Dedifferentiated amniotic fluid mesenchymal stem cell (primary cell): ENCODE results near the gene MEIG1.
"Not testable (repeated sequence)": the region's sequence is repeated elsewhere in the genome, so short reads cannot be mapped to it uniquely, and the experiment has no call there.

Experiments used
- DNase-seq: peaks from one replicate; pipeline ENCODE4 v3.0.0-alpha.2; 2016; ENCODE audit errors: extremely low spot score

The MEIG1 gene

DNA sequence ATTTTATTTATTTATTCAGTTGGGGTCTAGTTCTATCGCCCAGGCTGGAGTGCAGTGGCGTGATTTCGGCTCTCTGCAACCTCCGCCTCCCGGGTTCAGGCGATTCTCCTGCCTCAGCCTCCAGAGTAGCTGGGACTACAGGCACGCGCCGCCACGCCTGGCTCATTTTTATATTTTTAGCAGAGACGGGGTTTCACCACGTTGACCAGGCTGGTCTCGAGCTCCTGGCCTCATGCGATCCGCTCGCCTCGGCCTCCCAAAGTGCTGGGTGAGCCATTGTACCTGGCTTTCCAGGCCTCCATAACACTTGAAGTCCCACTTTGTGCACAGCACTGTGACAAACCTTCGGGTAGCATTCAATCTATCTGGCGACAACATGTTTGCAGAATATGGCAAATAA, 4.3 kb upstream of the MEIG1 start:
- no peak for DNase-seq

DNA sequence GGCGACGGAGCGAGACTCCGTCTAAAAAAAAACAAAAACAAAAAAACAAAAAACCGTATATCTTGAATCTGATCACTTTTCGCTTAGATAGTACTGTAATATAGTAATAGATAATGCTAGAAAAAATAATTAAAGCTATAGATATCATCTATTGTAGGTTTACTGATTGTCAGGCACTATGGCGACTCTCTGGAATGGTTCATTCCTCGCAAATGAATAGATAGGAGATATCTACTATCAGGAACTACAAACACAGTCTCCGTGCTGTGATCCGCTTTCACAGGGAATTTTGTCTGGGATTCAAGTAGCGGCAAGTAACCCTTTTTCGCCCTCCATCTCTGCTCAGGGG, 342 bp upstream of the MEIG1 start:
- no peak for DNase-seq

DNA sequence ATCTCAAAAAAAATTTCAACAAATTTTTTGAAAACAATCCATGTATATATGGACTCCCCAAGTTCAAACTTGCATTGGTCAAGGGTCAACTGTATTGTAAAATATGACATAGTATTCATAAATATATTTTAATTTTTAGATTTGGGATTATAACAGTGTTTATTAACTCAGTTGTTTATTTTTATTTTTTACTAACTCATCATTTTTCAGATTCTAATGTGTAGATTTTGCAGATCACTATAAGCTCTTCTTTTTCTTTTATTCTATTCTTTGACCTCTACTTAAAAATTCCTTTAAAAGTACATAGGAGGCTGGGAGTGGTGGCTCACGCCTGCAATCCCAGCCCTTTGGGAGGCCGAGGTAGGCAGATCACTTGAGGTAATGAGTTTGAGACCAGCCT, 8.7 kb downstream of the MEIG1 start:
- DNase-seq: no peak

DNA sequence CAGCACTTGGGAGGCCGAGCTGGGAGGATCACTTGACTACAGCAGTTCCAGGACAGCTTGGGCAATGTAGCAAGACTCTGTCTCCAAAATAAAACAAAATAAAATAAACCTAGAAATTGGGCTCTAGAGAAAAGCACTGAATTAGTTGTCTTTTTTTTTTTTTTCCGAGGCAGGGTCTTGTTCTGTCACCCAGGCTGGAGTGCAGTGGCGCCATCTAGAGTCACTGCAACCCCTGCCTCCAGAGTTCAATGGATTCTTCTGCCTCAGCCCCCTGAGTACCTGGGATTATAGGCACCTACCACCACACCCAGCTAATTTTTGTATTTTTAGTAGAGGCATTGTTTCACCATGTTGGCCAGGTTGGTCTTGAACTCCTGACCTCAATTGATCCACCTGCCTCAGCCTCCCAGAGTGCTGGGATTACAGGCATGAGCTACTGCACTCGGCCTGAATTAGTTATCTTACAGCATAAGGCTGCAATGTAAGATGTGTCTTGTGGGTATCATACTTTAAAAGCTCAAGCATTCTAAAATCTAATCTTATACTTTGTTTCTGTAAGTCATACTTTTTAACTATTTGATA, 12.8 kb downstream of the MEIG1 start:
- no peak for DNase-seq

DNA sequence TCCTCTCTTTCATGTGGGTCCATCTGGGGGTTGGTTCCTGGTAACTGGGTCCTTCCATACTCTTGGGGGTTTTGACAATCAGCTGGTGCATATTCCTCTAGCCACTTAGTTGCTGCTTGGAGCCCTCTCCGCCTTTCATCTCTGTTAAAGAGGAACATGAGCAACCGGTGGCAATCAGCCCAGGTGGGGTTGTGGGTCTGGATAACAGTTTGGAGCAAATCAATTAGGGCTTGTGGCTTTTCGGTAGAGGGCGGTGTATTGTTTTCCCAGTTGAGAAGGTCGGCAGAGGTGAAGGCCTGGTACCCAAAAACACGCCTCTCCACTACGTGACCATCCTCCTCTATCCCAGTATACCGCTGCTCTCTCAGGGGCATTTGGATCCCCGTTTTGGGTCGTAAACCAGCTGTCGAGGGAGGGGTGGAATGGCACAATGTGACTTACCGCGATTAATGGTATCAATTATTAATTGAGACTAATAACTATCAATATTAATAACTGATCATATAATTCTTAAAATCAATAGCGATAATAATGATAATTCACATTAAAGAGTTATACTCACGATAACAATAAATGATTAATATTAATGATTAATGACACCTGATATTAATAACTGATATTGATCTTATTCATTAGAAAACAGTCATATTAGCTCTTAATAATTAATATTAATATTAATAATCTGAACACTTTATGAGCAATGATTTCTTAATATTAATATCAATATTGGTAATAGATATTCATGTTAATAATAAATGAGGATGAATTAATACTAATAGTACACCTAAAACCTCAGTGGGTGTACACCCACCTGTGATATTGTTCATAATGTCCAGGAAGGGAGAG, 15.2 kb downstream of the MEIG1 start:
- DNase-seq: not testable (repeated sequence)

DNA sequence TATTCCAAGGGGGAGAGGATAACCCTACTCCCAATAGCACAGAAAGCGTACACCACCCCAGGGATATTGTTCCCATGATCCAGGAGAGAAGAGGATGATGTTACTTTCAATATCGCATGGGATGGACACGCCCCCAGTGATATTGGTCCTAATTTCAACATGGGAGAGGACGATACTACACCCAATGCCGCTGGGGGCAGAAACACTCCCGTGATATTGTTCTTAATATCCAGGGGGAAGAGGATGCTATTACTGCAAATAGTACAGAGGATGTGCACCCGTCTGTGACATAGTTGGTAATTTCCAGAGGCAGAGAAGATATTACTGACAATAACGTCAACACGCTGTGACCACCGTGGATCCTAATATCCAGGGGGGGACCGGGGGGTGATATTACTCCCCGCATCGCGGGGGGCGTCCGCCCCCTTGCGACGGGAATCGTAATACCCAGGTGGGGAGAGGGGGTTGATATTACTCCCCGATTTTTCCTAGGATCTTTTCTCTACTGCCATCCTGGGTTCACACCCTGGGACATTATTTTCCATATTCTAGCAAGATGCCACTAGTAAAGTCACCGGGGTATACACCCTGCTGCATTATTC, 16.6 kb downstream of the MEIG1 start:
- DNase-seq: no peak

DNA sequence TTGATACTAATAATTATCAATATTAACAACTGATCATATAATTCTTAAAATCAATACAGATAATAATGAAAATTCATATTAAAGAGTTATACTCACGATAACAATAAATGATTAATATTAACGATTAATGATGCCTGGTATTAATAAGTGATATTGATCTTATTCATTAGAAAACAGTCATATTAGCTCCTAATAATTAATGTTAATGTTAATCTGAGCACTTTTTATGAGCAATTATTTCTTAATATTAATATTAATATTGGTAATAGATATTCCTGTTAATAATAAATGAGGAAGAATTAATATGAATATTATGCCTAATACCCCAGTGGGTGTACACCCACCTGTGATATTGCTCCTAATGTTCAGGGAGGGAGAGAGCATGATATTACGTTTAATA, 23.6 kb downstream of the MEIG1 start:
- no peak for DNase-seq

DNA sequence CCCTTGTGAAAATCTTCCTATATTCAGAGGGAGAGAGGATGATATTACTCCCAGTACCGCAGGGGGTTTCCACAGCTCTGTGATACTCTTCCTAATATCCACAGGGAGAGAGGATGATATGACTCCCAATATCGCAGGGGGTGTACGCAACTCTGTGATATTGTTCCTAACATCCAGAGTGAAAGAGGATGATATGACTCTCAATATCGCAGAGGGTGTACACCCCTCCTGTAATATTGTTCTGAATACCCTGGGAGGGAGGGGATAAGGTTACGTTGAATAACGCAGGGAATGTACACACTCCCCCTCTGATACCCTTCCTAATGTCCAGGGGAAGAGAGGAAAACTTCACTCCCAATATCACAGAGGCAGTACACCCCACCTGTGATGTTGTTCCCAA, 30.4 kb downstream of the MEIG1 start:
- DNase-seq: not testable (repeated sequence)

DNA sequence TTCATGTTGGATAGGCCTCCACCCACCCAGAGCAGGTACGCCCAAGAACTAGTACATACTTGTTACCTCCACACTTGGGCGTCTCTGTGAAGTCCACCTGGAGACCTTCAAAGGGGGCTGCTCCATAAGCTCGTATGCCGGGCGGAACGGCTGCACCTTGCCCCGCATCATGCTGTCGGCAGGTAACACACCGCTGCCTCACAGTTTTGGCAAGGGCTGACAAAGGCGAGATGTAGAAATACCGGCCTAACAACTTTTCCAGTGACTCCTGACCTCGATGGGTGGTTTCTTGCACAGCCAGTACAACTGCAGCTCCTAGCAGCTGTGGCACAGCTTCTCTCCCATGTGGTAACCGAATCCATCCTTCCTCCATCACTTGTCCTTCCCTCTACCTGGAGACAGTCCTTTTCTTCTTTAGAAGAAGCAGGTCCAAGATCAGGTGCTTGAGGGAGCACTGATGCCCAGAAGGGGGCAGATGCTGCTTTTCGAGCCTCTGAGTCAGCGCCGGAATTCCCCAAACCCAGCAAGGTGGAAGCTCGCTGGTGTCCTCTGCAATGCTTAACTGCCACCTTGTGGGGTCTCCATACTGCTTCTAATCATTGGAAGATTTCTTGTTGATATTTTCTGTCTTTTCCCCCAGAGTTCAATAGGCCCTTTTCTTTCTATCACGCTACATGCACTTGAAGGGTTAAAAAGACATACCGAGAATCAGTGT, 32.0 kb downstream of the MEIG1 start:
- DNase-seq: not testable (repeated sequence)

DNA sequence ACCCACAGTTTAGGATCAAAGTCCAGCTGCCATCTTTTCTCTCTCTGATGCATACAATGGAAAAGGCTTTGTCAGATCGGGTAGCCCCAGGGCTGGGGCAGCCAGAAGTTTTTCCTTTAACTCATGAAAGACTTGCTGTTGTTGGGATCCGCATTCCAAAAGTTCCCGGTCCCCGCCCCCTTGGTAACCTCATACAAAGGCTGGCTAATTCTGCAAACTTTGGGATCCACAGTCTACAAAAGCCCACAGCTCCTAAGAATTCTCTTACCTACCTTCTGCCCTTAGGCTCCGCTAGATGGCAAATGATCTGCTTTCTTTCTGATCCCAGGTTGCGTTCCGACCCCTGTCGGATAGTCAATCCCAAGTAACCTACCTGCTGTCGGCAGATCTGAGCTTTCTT, 33.1 kb downstream of the MEIG1 start:
- DNase-seq: not testable (repeated sequence)

DNA sequence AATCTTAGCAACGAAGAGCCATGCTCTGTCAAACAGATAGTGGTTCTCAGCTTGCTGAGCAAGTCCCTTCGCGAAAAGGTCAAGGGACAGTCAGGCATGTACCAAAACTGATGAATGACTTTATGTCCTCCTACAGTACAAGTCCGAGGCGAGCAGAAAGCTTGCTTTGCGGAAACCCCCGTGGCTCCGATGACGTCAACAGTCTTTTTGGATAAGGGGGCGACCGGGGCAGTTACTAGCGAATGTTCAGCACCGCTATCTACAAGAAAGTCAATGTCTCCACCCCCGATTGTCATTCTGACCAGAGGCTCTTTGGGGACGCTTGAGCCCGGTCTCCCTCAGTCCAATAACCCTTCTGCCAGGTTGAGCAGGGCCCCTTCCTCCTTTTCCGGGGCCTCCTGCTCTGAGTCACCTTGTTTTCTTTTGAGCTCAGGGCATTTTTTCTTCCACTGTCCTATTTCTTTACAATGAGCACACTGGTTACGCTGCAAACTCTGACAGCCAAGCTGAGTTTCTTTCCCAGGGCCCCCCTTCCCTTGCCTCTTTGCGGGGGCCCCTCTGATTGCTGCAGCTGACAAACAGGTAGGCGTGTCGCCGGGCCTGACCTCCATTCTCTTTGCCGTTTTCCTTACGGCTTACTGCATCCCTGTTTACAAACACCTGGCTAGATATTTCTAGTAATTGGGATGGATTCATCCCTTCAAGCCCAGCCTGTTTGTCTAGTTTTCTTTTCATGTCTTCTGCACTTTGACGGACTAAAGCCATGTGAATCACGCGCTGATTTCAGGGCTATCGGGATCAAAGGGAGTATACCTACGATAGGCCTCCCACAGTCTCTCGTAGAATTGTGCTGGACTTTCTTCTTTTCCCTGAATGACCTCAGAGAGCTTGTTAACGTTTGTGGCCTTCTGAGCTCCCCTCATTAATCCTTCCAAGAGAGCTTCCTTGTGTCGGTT, 34.6 kb downstream of the MEIG1 start:
- DNase-seq: not testable (repeated sequence)

DNA sequence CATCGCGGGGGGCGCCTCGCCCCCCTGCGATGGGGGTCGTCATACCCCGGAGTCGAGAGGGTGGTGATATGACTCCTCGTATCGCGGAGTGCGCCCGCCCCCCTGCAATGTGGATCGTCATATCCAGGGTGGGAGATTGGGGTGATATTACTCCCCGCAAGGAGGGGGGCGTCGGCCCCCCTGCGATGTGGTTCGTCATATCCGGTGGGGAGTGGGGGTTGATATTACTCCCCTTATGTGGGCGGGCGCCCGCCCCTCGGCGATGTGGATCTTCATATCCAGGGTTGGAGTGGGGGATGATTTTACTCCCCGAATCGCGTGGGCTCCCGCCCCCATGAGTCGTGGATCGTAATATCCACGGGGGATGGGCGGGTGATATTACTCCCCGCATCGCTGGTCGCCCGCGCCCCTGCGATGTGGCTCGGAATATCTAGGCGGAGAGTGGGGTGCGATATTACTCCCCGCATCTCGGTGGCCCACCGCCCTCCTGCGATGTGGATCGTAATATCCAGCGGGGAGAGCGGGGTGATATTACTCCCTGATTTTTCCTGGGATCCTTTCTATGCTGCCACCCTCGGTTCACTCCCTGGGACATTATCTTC, 36.9 kb downstream of the MEIG1 start:
- DNase-seq: no peak

DNA sequence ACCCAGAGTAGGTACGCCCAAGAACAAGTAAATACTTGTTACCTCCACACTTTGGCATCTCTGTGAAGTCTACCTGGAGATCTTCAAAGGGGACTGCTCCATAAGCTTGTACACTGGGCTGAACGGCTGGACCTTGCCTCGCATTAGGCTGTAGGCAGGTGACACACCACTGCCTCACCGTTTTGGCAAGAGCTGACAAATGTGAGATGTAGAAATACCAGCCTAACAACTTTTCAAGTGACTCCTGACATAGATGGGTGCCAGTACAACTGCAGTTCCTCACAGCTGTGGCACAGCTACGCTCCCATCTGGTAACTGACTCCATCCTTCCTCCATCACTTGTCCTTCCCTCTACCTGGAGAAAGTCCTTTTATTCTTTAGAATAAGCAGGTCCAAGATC, 54.3 kb downstream of the MEIG1 start:
- not testable (repeated sequence) for DNase-seq

DNA sequence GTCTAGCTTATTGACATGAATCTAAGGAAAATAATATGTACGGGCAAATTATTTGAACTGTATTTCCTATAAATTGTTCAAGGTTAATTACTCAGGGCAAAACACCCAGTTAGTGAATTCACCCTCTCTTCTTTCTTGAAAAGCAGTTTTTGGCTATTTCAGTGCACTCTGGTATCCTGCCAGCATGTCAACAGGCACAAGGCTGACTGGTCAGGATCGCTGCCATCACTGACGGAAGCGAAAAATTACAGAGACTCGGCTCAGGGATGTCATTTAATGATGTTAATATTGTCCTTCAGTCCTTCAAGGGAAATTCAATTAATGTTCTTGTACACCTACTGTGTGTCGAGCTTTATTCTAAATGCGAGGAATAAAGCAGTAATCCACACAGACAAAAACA, 56.3 kb downstream of the MEIG1 start:
- no peak for DNase-seq

DNA sequence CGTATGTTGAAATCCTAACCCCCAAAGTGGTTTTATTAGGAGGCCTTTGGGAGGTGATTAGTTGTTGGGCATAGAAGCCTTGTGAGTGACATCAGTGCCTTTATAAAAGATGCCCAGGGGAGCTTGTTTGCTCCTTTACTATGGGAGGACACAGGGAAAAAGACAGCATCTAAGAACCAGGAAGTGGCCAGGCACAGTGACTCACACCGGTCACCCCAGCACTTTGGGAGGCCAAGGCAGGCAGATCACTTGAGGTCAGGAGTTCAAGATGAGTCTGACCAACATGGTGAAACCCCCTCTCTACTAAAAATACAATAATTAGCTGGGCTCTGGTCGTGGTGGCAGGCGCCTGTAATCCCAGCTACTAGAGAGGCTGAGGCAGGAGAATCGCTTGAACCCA, 61.8 kb downstream of the MEIG1 start:
- DNase-seq: not testable (repeated sequence)
